NCI-H1436 (cell line): Measurements from ENCODE around the gene CDS2.

ENCODE experiments used
- DNase-seq: peaks from one replicate; lab custom pipeline; 2025; lab: John Stamatoyannopoulos, UW

The CDS2 gene

DNA sequence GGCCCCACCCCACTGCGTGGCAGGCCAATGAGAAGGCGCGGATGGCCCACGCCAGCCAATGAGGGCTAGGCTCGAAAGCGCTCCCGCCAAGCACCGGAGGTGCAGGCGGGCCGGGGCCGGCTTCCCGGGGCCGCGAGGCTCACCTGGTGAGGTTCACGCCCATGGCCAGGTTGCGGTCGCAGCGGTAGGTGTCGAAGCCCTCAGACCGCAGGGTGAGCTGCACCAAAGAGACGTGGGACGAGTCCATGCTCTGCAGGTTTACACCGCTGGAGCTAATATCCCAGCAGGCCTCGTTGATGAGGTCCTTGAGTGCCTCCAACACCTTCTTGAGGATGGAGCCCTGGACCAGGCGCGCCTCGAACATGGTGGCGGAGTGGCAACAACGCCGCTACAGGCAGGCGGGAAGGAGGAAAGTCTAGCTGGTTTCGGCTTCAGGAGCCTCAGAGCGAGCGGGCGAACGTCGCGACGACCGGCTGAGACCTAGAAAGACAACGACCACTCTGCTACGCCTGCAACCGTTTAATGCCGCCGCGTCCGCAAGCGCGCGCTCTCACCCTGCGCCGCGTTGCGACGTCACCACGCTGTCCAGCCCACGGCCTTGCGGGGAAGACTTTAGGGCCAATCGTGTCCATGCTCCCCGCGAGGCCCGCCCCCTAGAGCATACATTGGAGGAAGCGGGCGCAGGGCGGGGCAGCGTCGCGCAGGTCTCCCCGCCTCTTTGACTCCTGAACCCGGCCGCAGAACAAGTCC lies 7.2 kb upstream of the CDS2 start, which contains the start of gene PCNA:
Gene PCNA, minus strand, starts transcription at position 524 of the 750 bp plus-strand sequence. Its CDS starts 160 bp downstream, at position 364.
- peak; percentile 96 for DNase-seq

DNA sequence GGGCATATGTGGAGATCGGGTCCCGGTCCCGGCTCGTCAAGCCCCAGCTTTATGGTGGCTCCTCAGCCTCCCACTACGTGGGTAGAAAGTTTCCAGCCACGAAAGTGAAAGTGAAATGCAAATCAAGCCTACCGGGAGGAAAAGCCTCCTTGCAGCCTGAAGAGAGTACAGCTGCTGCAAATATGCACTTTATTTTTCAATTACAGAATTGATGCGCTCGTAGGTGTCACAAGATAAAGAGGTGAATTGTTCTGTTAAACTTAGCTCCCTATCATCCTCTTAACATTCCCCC lies 6.7 kb upstream of the CDS2 start:
- DNase-seq, result no peak

DNA sequence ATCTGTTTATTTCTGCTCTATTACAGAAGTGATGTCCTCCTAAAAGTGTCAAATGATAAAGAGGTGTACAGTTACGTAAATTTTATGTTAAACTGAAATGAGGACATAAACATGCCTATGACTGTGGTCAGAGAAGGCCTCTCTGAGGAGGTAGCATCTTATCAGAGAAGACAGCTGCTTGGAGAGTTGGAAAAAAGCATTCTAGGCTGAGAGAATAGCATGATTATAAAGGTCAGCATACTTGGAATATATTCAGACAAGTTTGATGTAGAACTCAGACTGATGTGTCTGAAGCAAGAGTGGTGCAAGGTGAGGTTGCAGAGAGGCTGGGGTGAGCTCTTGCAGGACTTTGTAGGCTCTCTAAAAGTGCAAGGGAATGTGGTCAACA lies 3.9 kb upstream of the CDS2 start:
- DNase-seq, result no peak

DNA sequence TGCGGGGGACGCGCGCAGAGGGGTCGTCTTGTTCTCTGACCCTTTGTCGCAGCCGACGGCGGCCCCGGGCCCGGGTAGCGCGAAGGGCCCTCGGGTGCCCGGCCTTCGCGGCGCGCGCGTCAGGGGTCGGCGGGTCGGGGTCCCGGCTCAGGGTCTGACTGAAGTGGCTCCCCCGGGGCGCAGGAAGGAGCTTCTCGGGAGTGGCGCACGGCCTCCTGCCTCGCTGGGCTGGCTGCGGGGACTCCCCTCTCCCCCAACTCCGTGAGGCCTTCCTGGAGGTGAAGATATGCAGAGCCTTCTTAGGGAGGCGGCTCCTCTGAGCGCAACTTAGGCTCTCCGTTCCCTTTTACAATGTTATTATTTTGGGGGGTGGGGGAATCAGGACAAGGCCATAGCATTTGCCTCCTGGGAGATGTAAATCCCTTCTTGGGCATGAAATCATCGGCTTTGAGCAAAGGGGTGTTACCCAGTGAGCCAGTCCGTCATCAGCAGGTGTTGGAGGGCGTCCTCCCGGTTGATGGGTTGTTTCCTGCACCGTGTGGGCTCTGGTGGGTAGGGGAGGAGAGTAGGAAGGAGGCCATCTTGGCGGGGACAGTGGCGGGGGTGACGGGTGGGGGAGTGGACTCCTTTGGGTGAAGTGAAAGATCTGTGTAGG lies 523 bp downstream of the CDS2 start:
- DNase-seq, result peak; percentile 60

DNA sequence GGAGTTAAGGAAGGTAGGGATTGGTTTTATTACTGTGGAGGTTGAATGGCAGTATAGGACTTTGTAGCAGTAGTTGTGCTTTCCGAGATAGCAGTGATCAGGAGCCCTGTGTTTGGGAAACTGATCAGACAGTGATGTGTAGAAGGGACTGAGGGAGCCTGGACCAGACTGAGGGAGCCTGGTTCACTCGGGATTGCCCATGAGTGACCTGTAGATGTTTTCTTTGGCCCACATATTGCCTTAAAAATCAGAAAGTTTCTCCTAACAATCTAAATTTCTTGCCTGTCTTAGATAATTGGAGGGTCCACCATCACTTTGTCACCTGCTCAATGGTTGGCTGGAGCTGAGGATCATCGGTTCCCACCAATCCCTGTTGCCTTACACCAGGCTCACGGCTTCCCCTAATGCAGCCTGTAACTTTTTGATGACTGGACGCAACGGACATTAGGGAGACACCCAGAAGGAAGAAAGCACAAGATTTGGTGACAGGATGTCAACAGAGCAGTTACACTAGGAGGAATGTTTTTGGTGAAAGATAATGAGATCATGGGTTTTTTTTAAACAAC lies 1.1 kb downstream of the CDS2 start:
- no peak for DNase-seq

DNA sequence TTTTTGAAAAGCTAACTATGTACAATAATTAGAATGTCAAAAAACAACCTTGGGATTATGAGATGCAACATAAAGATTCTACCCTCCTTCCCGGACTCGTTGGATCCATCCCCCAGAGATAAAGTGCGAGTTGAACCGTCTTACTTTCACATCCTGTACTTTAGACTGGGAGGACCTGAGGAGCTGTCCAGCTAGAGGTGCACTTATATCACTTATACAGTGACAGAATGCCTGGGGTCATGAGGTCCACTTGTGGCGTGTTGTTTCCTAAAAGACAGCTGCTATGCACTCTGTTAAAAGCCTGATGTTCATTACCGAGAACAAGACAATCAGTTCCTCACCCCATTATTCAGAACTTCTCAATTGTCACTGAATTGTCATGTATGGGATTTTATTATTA lies 2.1 kb downstream of the CDS2 start:
- no peak for DNase-seq

DNA sequence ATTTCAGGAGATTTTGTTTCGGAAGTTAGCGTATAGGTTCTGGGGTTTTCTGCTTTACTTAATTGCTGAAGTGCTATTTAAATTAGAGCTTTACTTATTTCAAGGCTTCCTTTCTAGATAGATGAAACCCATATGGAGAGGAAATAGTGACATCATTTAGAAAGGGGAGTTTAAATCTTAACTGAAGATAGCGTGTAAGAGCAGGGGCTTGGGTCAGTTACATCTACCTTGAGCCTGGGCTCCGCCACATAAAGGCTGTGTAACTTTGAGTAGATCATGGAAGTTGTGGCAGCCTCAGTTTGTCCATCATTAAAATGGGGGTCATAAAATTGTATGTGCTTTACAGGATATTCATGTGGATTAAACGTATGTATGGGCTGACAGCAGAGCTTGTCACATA lies 4.7 kb downstream of the CDS2 start:
- DNase-seq, result no peak

DNA sequence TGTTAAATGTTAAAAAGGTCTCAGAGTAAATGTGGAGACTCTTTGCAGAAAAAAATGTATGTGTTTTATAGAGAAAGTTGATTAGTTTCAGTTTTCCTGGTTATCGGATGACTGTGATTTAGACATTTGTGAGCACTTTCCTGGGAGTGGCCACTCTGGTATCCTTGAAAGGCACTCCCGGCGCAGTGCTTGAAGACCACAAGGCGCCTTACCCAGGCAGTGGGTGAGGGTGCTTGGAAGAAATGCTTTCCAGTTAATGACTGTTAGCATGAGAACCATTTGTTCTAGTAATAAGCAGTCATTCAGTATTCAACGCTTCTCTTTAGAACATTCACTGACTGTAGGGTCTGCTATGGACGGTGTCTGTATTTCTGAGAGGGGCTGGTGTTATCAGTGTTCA lies 7.2 kb downstream of the CDS2 start:
- no peak for DNase-seq

DNA sequence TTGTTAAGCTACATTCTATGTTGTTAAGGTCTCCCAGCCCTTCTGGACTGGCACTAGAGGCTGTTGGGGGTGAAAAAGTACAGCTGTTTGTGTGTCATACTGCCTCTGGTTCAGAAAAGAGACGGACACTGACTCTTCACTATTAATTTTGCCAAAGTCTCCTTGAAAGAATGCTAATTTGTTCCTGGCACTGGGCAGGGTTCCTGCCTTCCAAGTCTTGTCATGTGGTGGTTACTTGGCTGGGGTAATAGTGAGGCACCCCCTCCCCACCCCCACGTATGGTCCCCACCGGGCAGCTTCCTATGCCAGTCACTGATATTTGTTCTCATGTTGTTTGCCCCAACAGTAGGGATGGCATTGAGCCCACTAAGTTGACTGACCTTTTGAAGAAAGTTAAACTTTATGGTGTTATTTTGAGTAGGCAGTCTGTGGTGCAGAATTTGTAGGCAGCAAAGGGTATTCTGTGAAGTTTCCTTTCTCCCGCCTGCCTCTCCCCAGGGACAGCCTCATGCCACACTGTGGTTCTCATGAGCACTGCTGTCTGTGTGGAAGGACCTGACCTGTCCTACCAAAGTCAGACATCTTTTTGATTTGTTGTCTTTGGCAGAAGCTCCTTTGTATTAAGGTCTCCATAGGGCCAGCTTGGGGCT lies 8.7 kb downstream of the CDS2 start:
- no peak for DNase-seq

DNA sequence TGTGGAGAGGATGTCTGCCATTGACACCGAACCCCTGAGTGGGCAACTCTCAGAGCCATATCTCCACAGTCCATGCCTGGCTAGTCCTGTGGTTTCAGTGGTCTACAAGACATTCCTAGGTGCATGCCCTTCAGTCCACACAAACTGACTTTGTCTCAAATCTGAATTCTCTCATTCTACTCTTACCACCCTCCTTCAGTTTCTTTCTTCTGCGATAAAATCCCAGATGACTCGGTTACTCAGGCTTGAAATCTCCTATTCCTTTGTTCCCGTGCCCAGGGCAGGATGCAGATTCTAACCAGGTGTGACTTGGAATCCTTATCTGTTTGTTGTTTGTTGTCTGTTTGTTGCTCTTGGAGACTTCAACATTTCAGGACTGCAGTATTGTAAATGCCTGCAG lies 9.3 kb downstream of the CDS2 start:
- no peak for DNase-seq

DNA sequence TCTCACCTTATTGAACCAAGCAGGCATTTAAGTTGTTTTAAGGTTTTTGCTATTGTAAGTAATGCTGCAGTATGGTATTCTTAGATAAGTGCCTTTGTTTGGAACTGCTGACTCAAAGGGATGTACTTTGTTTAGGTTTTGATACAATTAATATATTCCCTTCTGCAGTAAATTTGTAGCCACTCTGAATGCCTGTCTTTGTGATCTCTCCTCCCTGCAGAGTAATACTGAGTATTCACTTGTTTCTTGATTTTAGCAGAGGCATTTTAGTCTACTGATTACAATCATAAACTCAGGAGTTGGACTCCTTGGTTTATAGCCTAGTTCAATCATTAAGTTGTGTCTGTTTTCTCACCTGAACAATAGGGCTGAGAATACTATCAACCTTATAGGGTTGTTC lies 13.4 kb downstream of the CDS2 start:
- DNase-seq, result no peak

DNA sequence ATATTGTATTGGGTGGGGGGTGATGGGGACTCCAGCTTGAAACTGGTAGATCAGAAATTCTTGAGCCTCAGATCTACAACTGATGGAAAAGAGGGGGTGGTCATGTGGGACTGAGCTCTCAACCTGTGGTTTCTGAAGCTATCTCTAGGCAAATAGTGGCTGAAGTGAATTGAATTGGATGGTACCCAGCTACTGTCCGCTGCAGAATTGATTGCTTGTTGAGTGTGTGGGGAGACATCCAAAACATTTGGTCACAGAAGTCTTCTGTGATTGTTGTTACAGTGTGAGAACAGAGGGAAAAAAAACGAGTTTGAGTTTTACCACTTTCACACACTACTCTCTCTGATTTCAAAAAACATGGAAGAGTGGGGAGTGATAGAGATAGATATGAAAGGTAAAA lies 14.8 kb downstream of the CDS2 start:
- no peak for DNase-seq

DNA sequence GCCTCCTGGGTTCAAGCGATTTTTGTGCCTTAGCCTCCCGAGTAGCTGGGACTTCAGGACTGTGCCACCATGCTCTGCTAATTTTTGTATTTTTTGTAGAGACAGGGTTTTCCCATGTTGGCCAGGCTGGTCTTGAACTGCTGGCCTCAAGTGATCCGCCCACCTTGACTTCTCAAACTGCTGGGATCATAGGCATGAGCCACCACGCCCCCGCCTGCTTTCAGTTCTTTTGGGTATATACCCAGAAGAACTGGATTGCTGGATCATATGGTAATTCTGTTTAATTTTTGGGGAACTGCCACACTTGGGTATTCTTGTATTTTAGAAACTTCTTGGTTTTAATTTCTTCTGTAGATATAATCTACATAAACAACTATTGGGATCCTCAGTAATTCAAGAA lies 17.0 kb downstream of the CDS2 start:
- no peak for DNase-seq

DNA sequence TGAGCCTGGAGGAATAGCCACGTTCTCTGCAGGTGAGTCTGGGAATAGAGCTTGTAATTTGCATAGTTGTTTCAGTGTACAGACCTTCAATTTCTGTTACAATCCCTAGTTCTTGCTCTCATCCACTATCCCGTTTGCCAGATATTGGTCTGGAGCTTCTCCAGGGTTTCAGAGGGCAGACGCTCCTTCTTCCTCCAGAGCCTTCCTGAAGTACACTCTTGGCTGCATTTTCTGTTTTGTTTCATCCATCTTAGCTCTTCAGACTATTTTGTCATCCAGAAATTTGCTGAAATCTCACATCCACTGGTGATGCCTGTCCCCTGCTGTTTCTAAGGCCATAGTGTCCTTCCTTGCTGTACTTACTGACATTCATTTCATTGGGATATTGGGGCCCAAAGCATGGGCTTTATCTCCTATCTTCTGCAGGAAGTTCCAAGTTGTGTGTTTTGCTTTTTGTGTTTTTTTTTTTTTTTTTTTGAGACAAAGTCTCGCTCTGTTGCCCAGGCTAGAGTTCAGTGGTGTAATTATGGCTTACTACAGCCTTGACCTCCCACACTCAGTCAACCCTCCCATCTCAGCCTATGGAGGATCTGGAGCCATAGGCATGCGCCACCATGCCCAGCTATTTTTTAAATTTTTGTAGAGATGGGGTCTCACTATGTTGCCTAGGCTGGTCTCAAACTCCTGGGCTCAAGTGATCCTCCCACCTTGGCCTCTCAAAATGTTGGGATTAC lies 18.7 kb downstream of the CDS2 start:
- DNase-seq, result no peak

DNA sequence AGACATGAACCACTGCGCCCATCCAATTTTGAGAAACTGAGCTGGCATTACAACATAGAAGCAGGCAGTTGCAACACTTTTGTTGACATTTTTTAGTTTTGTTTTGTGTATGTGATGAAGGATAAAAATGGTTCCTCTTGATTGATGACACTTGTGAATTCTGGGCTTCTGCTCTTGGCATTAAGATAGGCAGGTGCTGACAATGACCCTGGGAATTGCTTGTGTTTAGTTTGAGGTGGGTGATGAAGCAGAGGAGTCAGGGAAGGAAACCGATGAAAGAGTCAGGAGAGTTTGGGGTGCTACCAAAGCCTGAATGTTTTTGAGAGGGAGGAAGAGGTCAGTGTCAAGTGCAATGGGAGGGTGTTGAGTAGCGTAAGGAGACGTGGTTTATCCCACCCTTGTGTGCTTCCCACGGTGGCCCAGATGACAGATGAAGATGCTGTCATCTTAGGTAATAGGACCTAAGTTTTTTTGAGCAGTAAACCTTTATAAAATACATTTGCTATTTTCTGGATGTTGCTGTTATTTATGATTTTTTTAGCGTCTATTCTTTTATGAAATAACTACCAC lies 19.4 kb downstream of the CDS2 start:
- no peak for DNase-seq

DNA sequence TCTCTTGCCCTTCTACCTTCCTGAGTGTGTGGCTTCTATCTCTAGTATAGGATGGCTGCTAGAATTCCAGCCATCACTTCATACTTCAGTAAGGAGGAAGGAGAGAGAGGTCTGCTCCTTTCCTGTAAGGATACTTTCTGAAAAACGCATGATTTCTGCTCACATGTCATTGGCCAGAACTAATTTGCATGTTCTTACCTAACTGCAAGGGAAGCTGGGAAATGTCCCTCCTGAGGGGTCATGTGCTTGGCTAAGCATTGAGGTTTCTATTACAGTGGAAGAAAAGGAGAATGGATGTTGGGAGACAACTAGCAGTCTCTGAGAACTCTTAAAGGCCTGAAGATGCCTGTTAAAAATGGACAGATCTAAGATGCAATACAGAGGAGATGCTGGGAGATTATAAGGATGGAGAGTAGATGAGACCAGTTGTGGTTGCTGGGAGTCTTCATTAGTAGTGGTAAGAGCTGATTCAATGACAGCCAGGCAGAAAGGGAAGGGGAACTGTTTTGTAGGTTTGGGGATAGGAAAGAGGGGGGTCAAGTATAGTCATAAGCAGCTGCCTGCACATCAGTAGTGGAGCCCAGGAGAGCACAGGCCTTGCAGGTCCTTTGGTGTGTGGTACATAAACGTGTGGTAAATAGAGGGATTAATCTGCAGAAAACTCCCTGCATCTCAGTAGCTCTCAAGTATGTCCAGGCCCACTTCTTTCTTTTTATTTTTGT lies 20.2 kb downstream of the CDS2 start:
- DNase-seq, result no peak

DNA sequence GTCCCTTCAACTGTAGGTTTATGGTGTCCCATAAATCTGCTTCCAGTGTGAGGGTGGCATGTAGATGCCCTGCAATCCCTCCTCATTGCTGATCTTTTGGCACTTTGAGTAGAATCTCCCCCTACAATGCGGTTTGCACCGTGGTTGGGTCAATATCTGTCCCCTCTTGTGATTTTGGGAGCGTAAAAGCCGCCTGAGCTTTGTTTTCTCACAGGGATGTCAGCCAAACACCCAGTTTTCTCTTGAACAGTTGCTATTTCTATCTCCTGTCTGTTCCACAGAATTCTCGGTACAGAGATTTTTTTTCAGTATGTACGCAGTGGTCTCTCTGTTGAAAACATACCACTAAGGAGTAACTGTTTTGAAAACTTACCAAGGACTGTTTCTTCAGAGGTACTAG lies 21.8 kb downstream of the CDS2 start:
- no peak for DNase-seq

DNA sequence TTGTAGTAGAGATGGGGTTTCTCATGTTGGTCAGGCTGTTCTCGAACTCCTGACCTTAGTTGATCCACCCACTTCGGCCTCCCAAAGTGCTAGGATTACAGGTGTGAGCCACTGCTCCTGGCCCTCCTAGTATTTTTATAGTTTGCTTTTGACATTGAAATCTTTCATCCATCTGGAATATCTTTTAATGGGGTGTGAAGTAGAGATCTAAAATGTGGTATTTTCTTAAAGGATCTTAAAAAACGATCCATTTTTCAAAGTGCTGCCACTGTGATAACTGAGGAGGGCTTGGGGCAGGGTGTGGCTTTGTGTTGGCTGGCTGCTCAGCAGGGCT lies 23.1 kb downstream of the CDS2 start:
- no peak for DNase-seq

DNA sequence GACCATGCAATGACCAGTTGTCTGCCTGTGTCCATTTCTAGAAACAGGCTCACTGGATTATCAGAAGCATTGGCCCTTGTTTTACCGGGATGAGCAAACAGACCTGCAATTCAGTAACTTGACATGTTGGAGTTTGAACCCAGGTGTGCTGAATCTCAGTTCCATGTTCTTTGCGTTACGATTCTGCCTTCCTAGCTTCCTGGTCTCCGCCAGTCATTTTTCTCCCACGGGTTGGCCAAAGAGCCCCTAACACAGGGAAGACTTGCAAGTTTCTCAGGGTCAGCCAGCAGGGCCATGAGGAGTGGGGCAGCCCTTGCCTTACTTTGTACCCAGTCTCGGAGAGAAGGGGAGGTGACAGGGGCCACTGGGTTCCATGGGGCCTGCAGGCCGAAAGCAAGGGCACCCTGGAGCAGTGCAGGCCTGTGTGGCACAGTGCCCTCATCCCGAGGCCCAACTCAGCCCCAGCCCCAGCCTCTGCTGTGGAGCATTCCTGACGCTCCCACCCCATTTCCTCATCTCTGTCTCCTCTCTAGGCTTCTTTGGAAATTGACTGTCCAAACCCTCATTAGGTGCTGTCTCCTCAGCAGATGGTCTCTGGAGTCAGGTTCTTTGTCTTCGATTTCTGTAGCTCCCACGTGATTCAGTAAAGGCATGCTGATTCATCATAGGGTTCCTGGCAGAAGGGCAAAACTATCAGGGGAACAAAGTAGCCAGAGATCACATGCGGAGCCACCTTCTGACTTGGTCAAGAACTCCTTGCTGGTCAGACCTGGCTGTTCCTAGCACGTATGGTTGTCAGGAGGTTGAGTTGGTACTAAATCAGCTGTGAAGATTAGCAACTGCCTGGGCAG lies 23.6 kb downstream of the CDS2 start:
- DNase-seq, result no peak

DNA sequence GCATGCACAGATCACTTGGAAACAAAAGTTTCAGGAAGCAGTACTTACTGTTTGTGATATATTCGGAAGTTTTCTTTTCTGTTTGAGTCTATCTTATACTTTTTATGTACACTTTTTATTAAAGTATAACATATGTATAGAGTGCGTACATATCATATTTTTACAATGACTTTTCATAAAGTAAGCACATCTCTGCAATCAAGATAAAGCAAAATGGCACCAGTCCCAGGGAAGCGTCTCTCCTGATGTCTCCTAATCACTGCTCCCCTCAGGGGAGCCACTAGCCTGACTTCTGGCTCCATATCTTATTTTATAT lies 26.3 kb downstream of the CDS2 start:
- no peak for DNase-seq
